Right kidney (tissue), 1 donor: ENCODE results near the gene ARFRP1.
A peak's percentile ranks its signal among the peaks of the same experiment; 100 is the strongest.

Experiments
- DNase-seq: peaks from one replicate; pipeline ENCODE4 v3.0.0-alpha.2; 2016

The ARFRP1 gene

GRCh38 chr20:63702751-63703470 lies 4.9 kb downstream of the ARFRP1 start:
- DNase-seq = no peak

- DNase-seq = no peak
Observed at GRCh38 chr20:63702036-63702665, 5.6 kb downstream of the ARFRP1 start.

- DNase-seq = no peak
Observed at GRCh38 chr20:63701329-63702035, 6.3 kb downstream of the ARFRP1 start.

- DNase-seq = no peak
Observed at GRCh38 chr20:63701051-63701328, 6.8 kb downstream of the ARFRP1 start.

- DNase-seq = no peak
Observed at GRCh38 chr20:63700199-63701050, 7.4 kb downstream of the ARFRP1 start.

- DNase-seq = no peak
Observed at GRCh38 chr20:63699466-63700198, 8.1 kb downstream of the ARFRP1 start.

GRCh38 chr20:63698739-63699465 lies 8.9 kb downstream of the ARFRP1 start:
- DNase-seq = no peak

GRCh38 chr20:63697868-63698545 lies 9.8 kb downstream of the ARFRP1 start:
- DNase-seq = no peak

- no peak for DNase-seq
Observed at GRCh38 chr20:63697357-63697867, 10.4 kb downstream of the ARFRP1 start.

- peak; percentile 68 for DNase-seq
Observed at GRCh38 chr20:63696628-63697356, 11.0 kb downstream of the ARFRP1 start, which contains the start of gene TNFRSF6B. Gene TNFRSF6B, plus strand, starts transcription at chr20:63696652. Its CDS starts 116 bp downstream, at chr20:63696768.

- DNase-seq = no peak
Observed at GRCh38 chr20:63696306-63696627, 11.5 kb downstream of the ARFRP1 start.

GRCh38 chr20:63695424-63696305 lies 12.1 kb downstream of the ARFRP1 start:
- DNase-seq = no peak

GRCh38 chr20:63694584-63695423 lies 13.0 kb downstream of the ARFRP1 start:
- no peak for DNase-seq

GRCh38 chr20:63693733-63694583 lies 13.8 kb downstream of the ARFRP1 start:
- no peak for DNase-seq

- DNase-seq = no peak
Observed at GRCh38 chr20:63693083-63693732, 14.6 kb downstream of the ARFRP1 start.

GRCh38 chr20:63692436-63693082 lies 15.2 kb downstream of the ARFRP1 start:
- no peak for DNase-seq
